HEK293T (cell line): ENCODE results near the gene SH3PXD2A.

Experiments
- BHLHE40 ChIP-seq: fragments of 450-650 bp; IDR thresholded peaks from 2 replicates; pipeline ENCODE4 v1.6.1; 2016; ENCODE audit warnings: mild to moderate bottlenecking, moderate library complexity, borderline replicate concordance
- ELF4 ChIP-seq: fragments of 450-650 bp; IDR thresholded peaks from 2 replicates; pipeline ENCODE4 v1.6.1; 2017; ENCODE audit warnings: antibody characterized with exemption
- FOXA1 ChIP-seq: fragments of 450-650 bp; IDR thresholded peaks from 2 replicates; pipeline ENCODE4 v1.6.1; 2016; ENCODE audit warnings: mild to moderate bottlenecking
- FOXK2 ChIP-seq: fragments of 450-650 bp; IDR thresholded peaks from 2 replicates; pipeline ENCODE4 v1.6.1; 2016; ENCODE audit warnings: mild to moderate bottlenecking
- HDGF ChIP-seq: fragments of 450-650 bp; IDR thresholded peaks from 2 replicates; pipeline ENCODE4 v1.6.1; 2017; ENCODE audit warnings: antibody characterized with exemption, borderline replicate concordance
- LEF1 ChIP-seq: fragments of 450-650 bp; IDR thresholded peaks from 2 replicates; pipeline ENCODE4 v1.6.1; 2017; ENCODE audit warnings: mild to moderate bottlenecking, borderline replicate concordance
- SP1 ChIP-seq: fragments of 450-650 bp; IDR thresholded peaks from 2 replicates; pipeline ENCODE4 v1.6.1; 2017
- TARDBP ChIP-seq: fragments of 450-650 bp; IDR thresholded peaks from 2 replicates; pipeline ENCODE4 v1.6.1; 2016

DNA sequence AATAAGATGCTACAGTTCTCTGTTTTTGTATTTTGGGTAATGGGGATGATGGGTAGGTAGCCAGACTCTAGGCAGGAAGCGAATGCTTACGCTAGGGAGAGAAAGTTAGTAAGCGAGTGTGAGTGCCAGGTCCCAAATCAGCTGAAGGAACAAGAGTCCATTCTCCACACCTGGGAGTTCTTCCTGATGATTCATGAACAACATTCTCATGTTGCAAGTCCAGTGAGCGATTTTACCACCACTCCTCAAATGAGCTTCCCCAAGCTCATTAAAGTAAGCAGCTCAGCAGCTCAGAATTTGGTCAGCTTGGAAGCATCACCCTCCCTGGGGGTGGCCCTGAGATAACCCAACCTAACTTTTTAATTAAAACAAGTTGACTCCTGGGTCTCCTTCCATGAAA lies 27.3 kb downstream of the SH3PXD2A start:
- TF ChIP-seq SP1, result no peak
- no peak for TF ChIP-seq BHLHE40
- TF ChIP-seq FOXK2, result no peak
- TF ChIP-seq LEF1, result no peak
- no peak for TF ChIP-seq ELF4
- TF ChIP-seq HDGF, result no peak
- TF ChIP-seq FOXA1, result no peak
- TF ChIP-seq TARDBP, result no peak
